Skin epidermis (tissue), 12 donors: ENCODE measurements around the gene GINS3.

Experiments
- H3K27ac ChIP-seq, 21 experiments: fragments of 200-600 bp; sonication (generic) in 11 of 21; one replicate each; pipeline ENCODE4 v1.5.0; 2020; ENCODE audit warnings: mild to moderate bottlenecking in 3 of 21, inconsistent platforms in 2 of 21, moderate library complexity in 2 of 21
- H3K4me3 ChIP-seq, 7 experiments: fragments of 200-600 bp; sonication (generic) in 2 of 7; one replicate each; pipeline ENCODE4 v1.5.0; 2020; ENCODE audit warnings: inconsistent platforms in 2 of 7, mild to moderate bottlenecking in 2 of 7, moderate library complexity in 1 of 7

GINS3 gene

DNA sequence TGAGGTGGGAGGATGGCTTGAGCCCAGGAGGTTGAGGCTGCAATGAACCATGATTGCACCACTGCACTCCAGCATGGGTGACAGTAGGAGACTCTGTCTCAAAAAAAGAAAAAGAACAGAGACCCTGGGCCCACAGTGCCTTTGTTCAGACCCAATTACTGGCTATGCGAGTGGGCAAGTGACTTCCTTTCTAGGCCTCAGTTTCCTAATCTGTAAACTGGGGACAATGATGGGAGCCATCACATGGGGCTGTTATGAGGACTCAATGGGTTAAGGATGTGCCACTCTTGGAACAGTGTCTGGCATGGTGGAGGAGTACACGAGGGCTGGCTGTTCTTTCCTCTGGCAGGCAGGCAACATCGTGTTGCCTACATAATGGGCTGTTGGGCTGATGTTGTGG, 60.4 kb downstream of the GINS3 start:
- H3K27ac ChIP-seq: peak overlapping the region in 1 of 21 experiments; percentile 40
- H3K4me3 ChIP-seq: no peak overlapping the region

DNA sequence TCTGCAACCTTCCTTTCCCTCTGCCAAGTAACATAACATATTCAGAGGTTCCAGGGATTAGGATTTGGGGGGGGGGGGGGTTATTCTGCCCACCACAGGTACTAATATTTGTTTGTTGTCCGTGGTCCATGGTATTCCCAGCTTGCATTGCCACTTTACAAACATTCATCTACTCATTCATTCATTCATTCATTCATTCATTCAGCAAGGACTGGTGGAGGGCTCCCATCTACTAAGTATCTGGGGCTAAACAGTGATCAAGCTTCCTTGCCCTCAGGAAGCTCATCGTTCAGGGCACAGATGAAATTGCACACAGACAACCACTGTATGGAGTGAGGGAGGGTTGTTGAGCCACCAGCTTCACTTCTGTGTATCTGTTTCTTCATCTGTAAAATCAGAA, 61.9 kb downstream of the GINS3 start:
- Histone ChIP-seq H3K4me3 (no peak overlapping the region), H3K27ac (no peak overlapping the region)

DNA sequence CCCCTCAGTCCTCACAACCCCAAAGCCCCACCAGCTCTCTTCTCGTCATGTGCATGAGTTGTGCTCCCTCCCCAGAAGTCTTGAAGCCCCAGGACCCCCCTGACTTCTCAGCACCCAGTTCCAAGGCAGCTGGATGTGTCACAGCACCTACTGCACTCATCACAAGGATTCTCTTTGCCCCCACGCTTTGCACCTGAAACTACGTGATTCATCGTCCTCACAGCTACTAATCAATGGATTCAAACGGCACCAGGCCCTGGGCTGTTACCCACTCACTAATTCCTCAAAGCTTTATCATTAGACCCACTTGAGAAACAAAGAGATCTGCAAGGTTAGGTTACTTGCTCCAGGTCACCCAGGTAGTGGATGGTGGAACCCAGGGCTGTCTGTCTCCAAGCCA, 62.6 kb downstream of the GINS3 start:
- H3K4me3 ChIP-seq: no peak overlapping the region
- no peak overlapping the region for H3K27ac ChIP-seq
